ENCODE results near the gene LGALS7B. TPM values are rescaled to one million over a fixed set of nuclear protein-coding genes. Genes with fewer than 3 reads are reported as not detected.
"Not testable (repeated sequence)": the region's sequence is repeated elsewhere in the genome, so short reads cannot be mapped to it uniquely, and the experiment has no call there.

The LGALS7B gene
- total RNA-seq, 1 donor from 2014 or later, result 3.2 TPM

DNA sequence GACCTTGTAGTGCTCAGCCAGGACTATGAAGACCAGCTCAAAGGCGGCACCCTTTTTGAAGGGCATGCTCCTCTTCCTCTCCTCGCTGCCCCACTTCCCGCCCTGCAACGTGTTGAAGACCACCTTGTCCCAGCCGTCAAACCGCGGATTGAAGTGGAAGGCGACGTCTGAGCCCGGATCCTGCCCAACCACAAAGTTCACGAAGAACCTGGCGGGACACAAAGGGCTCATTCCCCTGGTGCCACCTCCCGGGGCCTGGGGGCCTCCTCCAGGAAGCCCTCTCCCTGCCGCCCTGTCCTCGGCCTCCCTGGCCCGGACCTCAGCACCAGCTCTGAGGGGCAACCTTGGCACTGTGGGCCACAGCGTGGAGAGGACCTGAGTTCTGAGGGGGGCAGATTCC, 19.7 kb downstream of the LGALS7B start:
- H3K4me1 ChIP-seq, result peaks cover 3% of the 10 kb centered on the region
- no peaks in the 10 kb centered on the region for H3K27me3 ChIP-seq
- H3K36me3 ChIP-seq, result no peaks in the 10 kb centered on the region
- intact Hi-C loops (cut with DNase I), result no loop called here
- TF ChIP-seq, protein P1, sequence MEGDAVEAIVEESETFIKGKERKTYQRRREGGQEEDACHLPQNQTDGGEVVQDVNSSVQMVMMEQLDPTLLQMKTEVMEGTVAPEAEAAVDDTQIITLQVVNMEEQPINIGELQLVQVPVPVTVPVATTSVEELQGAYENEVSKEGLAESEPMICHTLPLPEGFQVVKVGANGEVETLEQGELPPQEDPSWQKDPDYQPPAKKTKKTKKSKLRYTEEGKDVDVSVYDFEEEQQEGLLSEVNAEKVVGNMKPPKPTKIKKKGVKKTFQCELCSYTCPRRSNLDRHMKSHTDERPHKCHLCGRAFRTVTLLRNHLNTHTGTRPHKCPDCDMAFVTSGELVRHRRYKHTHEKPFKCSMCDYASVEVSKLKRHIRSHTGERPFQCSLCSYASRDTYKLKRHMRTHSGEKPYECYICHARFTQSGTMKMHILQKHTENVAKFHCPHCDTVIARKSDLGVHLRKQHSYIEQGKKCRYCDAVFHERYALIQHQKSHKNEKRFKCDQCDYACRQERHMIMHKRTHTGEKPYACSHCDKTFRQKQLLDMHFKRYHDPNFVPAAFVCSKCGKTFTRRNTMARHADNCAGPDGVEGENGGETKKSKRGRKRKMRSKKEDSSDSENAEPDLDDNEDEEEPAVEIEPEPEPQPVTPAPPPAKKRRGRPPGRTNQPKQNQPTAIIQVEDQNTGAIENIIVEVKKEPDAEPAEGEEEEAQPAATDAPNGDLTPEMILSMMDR (IDR thresholded peaks at IDR 0.05), result no peak
- no peak overlapping the region for H3K4me3 ChIP-seq
- no peak for DNase-seq
- no peaks in the 10 kb centered on the region for H3K9me3 ChIP-seq
- no peak overlapping the region for H3K27ac ChIP-seq
- no peak for ATAC-seq

GRCh38 chr19:38809592-38810252, 20.7 kb downstream of the LGALS7B start:
- no peak overlapping the region for H3K27ac ChIP-seq
- TF ChIP-seq, protein P1 (IDR thresholded peaks at IDR 0.05), result no peak
- peaks cover under 1% of the 10 kb centered on the region for H3K36me3 ChIP-seq
- ATAC-seq (no peak), DNase-seq (no peak)
- H3K27me3 ChIP-seq, result no peaks in the 10 kb centered on the region
- intact Hi-C loops (cut with DNase I), result no loop called here
- H3K4me1 ChIP-seq, result peaks cover 3% of the 10 kb centered on the region
- H3K9me3 ChIP-seq, result no peaks in the 10 kb centered on the region
- no peak overlapping the region for H3K4me3 ChIP-seq

DNA sequence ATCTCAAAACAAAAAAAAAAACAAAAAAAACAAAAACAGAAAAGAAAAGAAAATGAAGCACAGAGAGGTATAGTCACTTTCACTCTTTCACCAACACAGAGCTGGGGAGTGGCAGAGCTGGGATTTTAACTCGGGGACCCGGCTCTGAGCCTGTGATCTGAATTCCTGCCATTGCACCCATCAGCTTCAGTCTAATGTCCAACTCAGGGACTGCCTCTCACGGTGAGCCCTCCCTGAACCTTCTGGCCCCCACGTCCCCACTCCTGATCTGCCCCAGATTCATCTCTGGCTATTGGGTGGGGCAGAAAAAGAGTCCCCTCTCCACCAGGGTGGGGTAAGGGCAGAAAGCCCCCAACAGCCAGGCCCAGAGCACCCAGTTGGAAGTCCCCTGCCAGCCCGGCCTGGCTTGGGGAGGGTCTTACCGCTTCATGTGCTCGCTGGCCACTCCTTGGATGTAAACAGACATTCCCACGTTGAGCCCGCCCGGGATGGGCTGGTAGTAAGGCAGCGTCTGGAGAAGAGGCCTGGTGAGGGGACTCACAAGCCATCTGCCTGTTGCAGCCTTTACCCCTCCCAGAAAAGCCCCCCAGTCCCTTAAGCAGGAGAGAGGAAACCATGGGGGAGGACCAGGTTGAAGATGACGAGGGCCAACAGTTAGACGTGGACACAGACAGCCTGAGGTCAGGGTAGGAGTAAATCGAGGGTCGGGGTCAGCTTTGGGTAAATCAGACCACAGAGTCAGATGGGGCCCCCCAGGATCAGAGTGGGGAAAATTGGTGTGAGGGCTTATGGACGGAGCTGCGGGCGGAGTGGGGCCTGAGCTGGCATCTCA, 23.2 kb downstream of the LGALS7B start:
- no peaks in the 10 kb centered on the region for H3K9me3 ChIP-seq
- H3K27me3 ChIP-seq, result no peaks in the 10 kb centered on the region
- ATAC-seq (no peak), DNase-seq (no peak)
- peaks cover 26% of the 10 kb centered on the region for H3K36me3 ChIP-seq
- intact Hi-C loops (cut with DNase I), result no loop called here
- TF ChIP-seq, protein P1 (IDR thresholded peaks at IDR 0.05), result no peak
- no peak overlapping the region for H3K27ac ChIP-seq
- peaks cover 3% of the 10 kb centered on the region for H3K4me1 ChIP-seq
- H3K4me3 ChIP-seq, result no peak overlapping the region

DNA sequence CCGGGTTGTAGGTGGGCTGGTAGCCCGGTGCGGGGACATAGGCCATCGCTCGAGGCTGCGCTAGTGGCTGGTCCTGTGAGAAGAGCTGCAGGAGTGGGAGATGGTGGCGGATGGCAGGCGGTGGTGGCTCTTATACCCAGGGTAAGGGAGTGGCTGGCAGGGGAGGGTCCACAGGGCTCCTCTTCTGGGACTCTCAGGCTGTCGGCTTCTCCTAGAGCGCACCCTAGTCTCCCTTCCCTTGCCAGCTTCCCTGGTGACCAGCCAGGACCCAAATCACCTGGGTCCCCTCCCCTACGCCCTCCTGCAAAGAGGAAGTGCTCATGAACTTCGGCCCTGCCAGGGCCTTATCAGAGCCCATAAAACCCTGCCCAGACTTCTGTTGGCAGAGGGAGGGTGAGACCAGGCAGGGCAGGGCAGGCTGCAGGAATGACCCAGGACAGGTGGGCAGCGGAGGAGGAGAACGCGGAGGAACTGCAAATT, 23.9 kb downstream of the LGALS7B start, which contains the start of gene LGALS4:
Gene LGALS4 (minus strand): TSS at position 105 of the 480 bp plus-strand sequence. CDS start 59 bp downstream, at position 46.
- TF ChIP-seq, protein P1 (IDR thresholded peaks at IDR 0.05), result no peak
- DNase-seq (no peak), ATAC-seq (peak; percentile 75)
- Histone ChIP-seq H3K27me3 (no peaks in the 10 kb centered on the region), H3K4me3 (no peak within 1 kb of the TSS), H3K36me3 (peaks cover 32% of the 10 kb centered on the region), H3K4me1 (peaks cover 3% of the 10 kb centered on the region), H3K27ac (no peak within 1 kb of the TSS), H3K9me3 (no peaks in the 10 kb centered on the region)
- intact Hi-C loops (cut with DNase I), result no loop called here

DNA sequence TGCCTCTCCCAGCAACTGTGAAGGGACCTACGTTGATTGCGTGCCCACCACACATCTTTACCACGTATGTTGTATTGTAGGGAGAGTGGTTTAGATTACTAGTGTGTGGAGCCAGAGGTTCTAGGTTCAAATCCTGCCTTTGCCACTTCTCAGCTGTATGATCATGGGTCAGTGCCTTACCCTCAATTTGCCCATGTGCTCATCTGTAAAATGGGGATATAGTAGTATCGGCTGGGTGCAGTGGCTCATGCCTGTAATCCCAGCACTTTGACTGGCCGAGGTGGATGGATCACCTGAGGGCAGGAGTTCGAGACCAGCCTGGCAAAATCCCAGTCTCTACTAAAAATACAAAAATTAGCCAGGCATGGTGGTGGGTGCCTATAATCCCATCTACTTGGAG, 24.3 kb downstream of the LGALS7B start:
- TF ChIP-seq, protein P1 (IDR thresholded peaks at IDR 0.05), result no peak
- intact Hi-C loops (cut with DNase I), result no loop called here
- ATAC-seq (no peak), DNase-seq (no peak)
- Histone ChIP-seq H3K4me1 (no peaks in the 10 kb centered on the region), H3K27me3 (no peaks in the 10 kb centered on the region), H3K9me3 (no peaks in the 10 kb centered on the region), H3K27ac (no peak overlapping the region), H3K36me3 (peaks cover 37% of the 10 kb centered on the region), H3K4me3 (no peak overlapping the region)

DNA sequence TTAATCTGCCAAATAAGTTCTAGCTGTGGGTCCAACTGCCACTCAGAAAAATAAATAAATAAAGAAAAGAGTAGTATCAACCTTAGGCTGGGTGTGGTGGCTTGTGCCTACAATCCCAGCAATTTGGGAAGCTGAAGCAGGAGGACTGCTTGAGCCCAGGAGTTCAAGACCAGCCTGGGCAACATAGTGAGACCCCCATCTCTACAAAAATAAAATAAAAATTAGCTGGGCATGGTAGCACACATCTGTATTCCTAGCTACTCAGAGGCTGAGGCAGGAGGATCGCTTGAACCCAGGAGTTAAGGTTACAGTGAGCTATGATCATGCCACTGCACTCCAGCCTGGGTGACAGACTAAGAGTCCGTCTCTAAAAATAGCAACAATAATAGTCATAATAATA, 24.9 kb downstream of the LGALS7B start:
- H3K27ac ChIP-seq; H3K4me1 ChIP-seq; H3K27me3 ChIP-seq; DNase-seq; ATAC-seq; H3K4me3 ChIP-seq; intact Hi-C loops (cut with DNase I); H3K9me3 ChIP-seq: not testable (repeated sequence)
- peaks cover 40% of the 10 kb centered on the region for H3K36me3 ChIP-seq
